Glomerular visceral epithelial cell (primary cell): ENCODE data around the gene LRRC3C.

Source experiments
- DNase-seq: peaks from one replicate; pipeline ENCODE4 v3.0.0-alpha.2; 2016; ENCODE audit errors: extremely low spot score

LRRC3C gene

DNA sequence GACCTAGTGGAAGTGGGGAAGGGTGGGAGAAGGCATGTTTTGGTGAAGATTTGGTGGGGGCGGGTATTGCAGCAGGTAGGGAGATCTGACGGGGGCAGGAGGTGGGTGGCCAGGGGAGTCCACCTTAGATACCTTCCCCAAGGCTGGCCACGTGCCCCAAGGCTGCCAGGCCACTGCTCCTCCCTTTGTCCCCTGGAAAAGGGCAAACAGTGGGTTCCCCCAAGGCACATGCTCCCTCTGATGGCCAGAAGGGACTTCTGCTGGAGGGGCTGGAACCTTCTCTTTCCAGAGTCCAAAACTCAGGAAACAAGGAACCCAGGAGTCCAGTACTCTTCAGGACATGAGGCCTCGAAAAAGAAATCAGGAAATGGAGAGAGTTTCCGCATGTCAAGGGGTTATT lies 46.9 kb downstream of the LRRC3C start:
- no peak for DNase-seq

DNA sequence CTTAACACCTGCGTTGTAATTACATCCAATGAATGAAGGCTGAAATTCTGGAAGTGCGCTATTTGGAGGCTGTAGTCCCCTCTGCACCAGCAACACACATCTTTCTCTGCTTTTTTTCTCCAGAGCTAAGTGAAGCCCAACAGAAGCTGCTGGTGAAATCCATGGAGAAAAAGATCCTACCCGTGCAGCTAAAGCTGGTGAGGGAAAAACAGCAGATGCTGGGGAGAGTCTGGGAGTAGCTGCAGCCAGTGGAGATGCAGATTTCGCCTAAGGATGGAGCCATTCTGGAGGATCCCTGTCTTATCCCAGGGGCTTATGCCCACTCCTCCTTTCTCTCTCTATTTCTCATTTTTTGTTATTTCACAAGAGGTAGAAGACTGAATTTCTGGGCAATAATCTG lies 48.3 kb downstream of the LRRC3C start:
- no peak for DNase-seq

DNA sequence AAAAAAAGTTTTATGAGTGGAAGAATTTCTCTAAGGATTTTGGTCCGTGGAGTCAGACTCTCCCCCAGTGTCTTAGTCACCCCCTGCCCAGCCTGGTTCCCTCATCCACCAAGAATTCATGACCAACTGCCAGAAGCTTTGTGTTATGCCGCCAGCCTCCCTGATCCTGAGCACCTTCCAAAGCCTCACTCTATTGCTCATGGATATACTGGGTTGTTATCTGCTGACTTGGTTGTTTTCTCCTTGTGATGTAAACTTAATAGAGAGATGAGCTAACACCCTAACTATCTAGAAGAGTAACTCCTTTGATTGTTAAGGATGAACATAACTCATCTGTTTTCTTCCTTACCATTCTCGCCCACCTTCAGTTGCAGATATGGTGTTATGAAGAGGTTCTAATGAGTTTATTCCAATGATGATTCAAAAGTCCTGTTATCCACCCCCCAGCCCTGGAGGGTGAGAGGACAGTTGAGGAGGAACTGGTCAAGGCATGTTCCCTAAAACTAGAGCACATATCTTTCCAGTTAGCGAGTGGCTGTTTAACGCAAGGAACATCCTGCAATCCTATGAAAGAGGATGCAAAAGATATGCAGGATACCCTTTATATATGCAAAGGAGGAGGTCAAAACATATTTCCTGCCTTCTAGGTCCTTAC lies 51.6 kb downstream of the LRRC3C start:
- DNase-seq: peak; percentile 85

DNA sequence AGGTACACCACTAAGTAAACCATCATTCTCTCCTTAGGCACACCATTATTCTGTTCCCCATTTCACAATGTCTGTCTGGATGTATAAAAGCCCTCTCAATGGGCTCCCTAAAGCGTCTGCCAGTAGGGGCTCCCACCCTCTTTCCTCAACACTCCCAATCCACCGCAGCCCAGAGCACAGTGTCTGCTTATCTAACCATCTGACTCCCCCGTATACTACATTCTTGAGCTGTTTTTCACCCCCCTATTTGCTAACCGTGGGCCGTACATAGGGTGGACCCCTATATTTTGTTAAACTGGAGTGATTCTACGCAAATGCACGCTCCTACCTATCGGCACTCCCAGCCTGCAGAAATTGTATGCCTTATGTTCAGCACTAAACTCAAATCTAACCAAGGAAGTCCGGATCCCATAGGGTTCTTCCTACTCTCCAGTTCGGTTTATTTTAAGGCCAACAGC lies 52.4 kb downstream of the LRRC3C start:
- peak; percentile 36 for DNase-seq

DNA sequence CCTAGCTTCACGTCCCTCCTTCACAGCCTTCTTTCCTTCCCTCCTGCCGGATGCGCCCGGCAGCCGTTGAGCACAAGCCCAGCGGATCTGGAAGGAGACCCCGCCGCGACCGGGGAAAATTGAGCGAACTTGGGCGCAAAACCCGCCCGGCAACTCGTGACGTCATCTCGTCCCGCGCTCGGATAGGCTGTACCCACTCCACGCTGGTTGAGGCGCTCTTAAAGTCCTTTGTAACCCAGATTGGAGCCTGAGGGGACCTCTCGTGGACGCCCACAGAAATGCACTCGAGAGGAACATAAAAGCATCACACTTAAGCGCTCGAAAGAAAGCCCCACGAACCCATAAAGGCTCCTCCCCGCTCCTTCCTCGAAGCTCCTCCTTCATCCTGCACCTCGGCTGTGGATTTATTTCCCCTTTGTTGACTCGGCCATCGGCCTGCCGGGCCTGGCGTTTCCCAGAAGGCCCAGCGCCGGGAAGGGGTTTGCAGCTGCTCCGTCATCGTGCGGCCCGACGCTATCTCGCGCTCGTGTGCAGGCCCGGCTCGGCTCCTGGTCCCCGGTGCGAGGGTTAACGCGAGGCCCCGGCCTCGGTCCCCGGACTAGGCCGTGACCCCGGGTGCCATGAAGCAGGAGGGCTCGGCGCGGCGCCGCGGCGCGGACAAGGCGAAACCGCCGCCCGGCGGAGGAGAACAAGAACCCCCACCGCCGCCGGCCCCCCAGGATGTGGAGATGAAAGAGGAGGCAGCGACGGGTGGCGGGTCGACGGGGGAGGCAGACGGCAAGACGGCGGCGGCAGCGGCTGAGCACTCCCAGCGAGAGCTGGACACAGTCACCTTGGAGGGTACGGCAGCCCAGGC lies 53.0 kb downstream of the LRRC3C start, which contains the start of gene PSMD3:
TSS of gene PSMD3 (plus strand) at position 457 of the 856 bp plus-strand sequence. CDS start at position 621, 164 bp downstream.
- DNase-seq: peak; percentile 100

DNA sequence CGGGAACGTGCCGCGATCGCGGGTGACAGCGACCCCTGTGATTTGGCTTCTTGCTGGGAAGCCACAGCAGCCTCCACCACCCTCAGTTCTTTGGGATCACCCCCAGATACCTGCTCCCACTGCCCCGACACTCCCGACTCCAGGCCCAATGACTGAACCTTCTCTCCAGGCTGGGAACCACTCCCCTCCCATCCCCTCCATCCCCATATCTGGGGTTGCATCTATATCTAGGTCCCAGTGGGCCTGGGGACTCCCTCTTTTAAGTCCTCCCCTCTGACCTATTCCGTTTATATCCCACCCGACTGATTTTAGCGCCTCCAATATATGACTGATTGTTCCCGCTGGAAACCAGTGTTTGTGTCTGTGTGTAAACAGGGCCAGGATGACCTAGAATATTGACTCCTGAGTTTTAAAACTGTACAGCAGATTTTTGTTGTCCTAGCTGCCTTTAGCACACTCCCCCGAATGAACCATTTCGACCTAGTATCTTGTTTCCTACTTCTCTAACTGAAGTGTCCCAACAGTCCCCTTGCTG lies 53.7 kb downstream of the LRRC3C start:
- DNase-seq: no peak

DNA sequence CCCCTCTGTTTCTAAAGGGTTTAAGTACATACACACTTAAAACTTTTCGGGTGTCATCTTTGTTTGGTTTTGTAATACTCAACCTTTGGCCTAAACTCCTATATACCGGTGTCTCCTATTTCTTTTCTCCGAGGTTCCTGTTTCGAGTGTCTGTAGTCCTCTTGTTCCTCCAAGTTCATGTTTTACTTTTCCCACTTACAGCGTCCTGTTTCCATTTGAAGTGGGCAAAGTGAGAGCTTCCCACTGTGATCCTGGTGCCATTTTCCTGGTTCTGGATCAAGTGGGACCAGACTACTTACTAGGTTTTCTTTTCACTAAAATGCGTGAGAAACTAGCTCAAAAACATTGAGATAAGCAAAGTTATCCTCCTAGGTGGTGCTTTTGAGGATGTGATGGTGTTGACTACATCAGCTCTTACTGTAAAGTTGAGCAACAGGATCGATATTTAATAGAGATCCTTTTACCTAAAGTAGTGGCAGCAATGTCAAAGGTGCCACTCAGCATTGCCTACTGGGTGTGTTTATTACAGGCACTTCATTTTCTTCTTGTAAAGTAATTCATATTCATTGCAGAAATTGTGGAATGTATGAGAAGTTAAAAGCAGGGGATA lies 54.3 kb downstream of the LRRC3C start:
- no peak for DNase-seq

DNA sequence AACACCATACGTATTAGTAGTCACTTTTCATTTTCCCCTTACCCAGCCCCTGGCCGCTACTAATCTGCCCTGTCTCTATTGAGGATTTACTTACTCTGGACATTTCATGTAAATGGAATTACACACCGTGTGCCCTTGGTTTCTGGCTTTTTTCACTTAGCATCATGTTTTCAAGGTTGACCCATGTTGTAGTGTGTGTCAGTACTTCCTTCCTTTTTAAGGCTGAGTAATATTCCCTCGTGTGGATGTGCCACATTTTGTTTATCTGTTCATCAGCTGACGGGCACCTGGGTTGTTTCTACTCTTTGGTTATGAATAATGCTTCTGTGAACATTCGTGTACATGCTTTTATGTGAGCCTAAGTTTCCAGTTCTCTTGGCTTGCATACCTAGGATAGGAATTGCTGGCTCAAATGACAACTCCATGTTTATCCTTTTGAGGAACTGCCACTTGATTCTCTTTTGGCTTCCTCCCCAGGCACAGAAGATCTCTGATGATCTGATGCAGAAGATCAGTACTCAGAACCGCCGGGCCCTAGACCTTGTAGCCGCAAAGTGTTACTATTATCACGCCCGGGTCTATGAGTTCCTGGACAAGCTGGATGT lies 60.8 kb downstream of the LRRC3C start:
- DNase-seq: no peak

DNA sequence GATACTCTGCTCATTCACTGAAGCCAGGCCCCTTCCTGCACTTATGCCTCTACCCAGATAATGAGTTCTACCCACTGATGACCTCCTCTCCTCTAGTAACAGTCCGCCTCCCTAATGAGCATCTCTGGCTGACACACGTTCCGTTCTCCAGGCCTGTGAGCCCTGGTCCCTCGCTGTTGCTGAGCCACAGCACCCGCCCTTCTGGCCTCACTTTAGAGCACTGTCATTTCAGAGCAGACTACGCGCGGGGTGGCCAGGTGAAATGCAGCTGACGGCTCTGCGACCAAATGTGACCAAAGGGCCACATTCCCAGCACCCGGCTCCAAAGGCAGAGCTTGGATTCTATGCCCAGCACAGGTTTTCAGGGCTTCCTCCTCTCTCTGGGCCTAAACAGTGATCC lies 66.9 kb downstream of the LRRC3C start:
- DNase-seq: no peak
